LHCN-M2 (cell line): ENCODE results near the gene SCN3A. TPM values are rescaled to one million over a fixed set of nuclear protein-coding genes. Genes with fewer than 3 reads are reported as not detected.

Experiments
- DNase-seq: peaks from one replicate; pipeline ENCODE4 v3.0.0-alpha.2; 2012; ENCODE audit warnings: low read depth
- polyA plus RNA-seq: library from polyadenylated mRNA; unstranded; fragments of >200 nt; gene quantifications from one replicate; pipeline ENCODE4 v1.2.1, GENCODE V29; 2012; ENCODE audit warnings: missing spikeins
- total RNA-seq: library from RNA; depleted of rRNA; stranded (reverse); fragments of >200 nt; gene quantifications from 2 replicates; pipeline ENCODE4 v1.2.3, GENCODE V29; 2014; rRNA removed

Gene SCN3A
- total RNA-seq: 0.06 TPM in 1 of 2 replicates, not detected in the other
- polyA plus RNA-seq: 0.01 TPM

GRCh38 chr2:165203689-165204559 lies at the start of gene SCN3A:
Gene SCN3A, minus strand, starts transcription at chr2:165204050. Its CDS starts 27,656 bp downstream, at chr2:165176394.
- DNase-seq: peak; percentile 49

GRCh38 chr2:165253178-165253577 lies 49.3 kb upstream of the SCN3A start:
- DNase-seq: no peak

- no peak for DNase-seq
Observed at GRCh38 chr2:165251366-165251765, 47.5 kb upstream of the SCN3A start.

GRCh38 chr2:165248238-165248637 lies 44.4 kb upstream of the SCN3A start:
- DNase-seq: no peak

- DNase-seq: no peak
Observed at GRCh38 chr2:165245081-165245793, 41.4 kb upstream of the SCN3A start.

- DNase-seq: no peak
Observed at GRCh38 chr2:165240916-165241315, 37.1 kb upstream of the SCN3A start.

- no peak for DNase-seq
Observed at GRCh38 chr2:165239856-165240515, 36.1 kb upstream of the SCN3A start.

- peak; percentile 49 for DNase-seq
Observed at GRCh38 chr2:165239230-165239629, 35.4 kb upstream of the SCN3A start, which contains the start of gene SCN2A. Gene SCN2A, plus strand, starts transcription at chr2:165239414. Its CDS starts 56,410 bp downstream, at chr2:165295824.

GRCh38 chr2:165238295-165238694 lies 34.4 kb upstream of the SCN3A start:
- peak; percentile 26 for DNase-seq

- DNase-seq: no peak
Observed at GRCh38 chr2:165237056-165237455, 33.2 kb upstream of the SCN3A start.

- no peak for DNase-seq
Observed at GRCh38 chr2:165227571-165227970, 23.7 kb upstream of the SCN3A start.

- no peak for DNase-seq
Observed at GRCh38 chr2:165224941-165225340, 21.1 kb upstream of the SCN3A start.

- no peak for DNase-seq
Observed at GRCh38 chr2:165219481-165219880, 15.6 kb upstream of the SCN3A start.

GRCh38 chr2:165214093-165214492 lies 10.2 kb upstream of the SCN3A start:
- DNase-seq: no peak

GRCh38 chr2:165208094-165208493 lies 4.2 kb upstream of the SCN3A start:
- DNase-seq: no peak

- DNase-seq: no peak
Observed at GRCh38 chr2:165205865-165206264, 2.0 kb upstream of the SCN3A start.

- no peak for DNase-seq
Observed at GRCh38 chr2:165202239-165202638, 1.6 kb downstream of the SCN3A start.

- no peak for DNase-seq
Observed at GRCh38 chr2:165198181-165198580, 5.7 kb downstream of the SCN3A start.

GRCh38 chr2:165197346-165197745 lies 6.5 kb downstream of the SCN3A start:
- DNase-seq: no peak

- no peak for DNase-seq
Observed at GRCh38 chr2:165196411-165196810, 7.4 kb downstream of the SCN3A start.

GRCh38 chr2:165193178-165193777 lies 10.6 kb downstream of the SCN3A start:
- DNase-seq: no peak

GRCh38 chr2:165192729-165193128 lies 11.1 kb downstream of the SCN3A start:
- no peak for DNase-seq
